Lung (tissue), 12 donors: ENCODE measurements around the gene RABL3. TPM values are rescaled to one million over a fixed set of nuclear protein-coding genes. Genes with fewer than 3 reads are reported as not detected.

ENCODE experiments used
- ATAC-seq: fragments of 200-7000 bp; cut with Tn5 transposase; one replicate; pipeline ENCODE4 v1.9.1; 2020; ENCODE audit warnings: moderate number of reproducible peaks; ENCODE audit not compliant: insufficient read depth, low FRiP score
- DNase-seq, 3 donors: peaks; one replicate each; pipeline ENCODE4 v3.0.0-alpha.2; 2013 to 2017
- H3K27ac ChIP-seq, 2 donors: one replicate each; pipeline ENCODE4 v1.5.1; 2013; ENCODE audit warnings: mild to moderate bottlenecking in 2 of 2, moderate library complexity in 2 of 2, control low read depth in 1 of 2, inconsistent platforms in 1 of 2, low read depth in 1 of 2, low read length in 1 of 2
- H3K27me3 ChIP-seq, 3 donors: one replicate each; pipeline ENCODE4 v1.5.1; 2013; ENCODE audit warnings: low read length in 2 of 3; ENCODE audit not compliant: control insufficient read depth in 3 of 3, insufficient read depth in 3 of 3
- H3K36me3 ChIP-seq, 4 donors: one replicate each; pipeline ENCODE4 v1.5.1; 2013; ENCODE audit warnings: low read length in 4 of 4, mild to moderate bottlenecking in 1 of 4, moderate library complexity in 1 of 4; ENCODE audit not compliant: control insufficient read depth in 4 of 4, insufficient read depth in 4 of 4
- H3K4me1 ChIP-seq, 5 donors: one replicate each; pipeline ENCODE4 v1.5.1; 2013; ENCODE audit warnings: low read length in 5 of 5, mild to moderate bottlenecking in 2 of 5, moderate library complexity in 1 of 5; ENCODE audit not compliant: control insufficient read depth in 5 of 5, insufficient read depth in 5 of 5
- H3K4me3 ChIP-seq: one replicate; pipeline ENCODE4 v1.5.1; 2013; ENCODE audit warnings: mild to moderate bottlenecking, control low read depth, moderate library complexity
- H3K9ac ChIP-seq, 2 donors: one replicate each; pipeline ENCODE4 v1.5.1; 2013; ENCODE audit warnings: low read length in 2 of 2, control low read depth in 1 of 2; ENCODE audit not compliant: insufficient read depth in 1 of 2
- H3K9me3 ChIP-seq, 4 donors: one replicate each; pipeline ENCODE4 v1.5.1; 2013; ENCODE audit warnings: low read length in 3 of 4, mild to moderate bottlenecking in 1 of 4, moderate library complexity in 1 of 4; ENCODE audit not compliant: control insufficient read depth in 4 of 4, insufficient read depth in 3 of 4
- CTCF ChIP-seq: IDR thresholded peaks from 2 replicates; pipeline ENCODE4 v1.5.1; 2012; ENCODE audit warnings: mild to moderate bottlenecking; ENCODE audit errors: control extremely low read depth, extremely low read depth
- whole genome bisulfite sequencing, 2 donors: extraction: QIAGEN DNeasy Blood & Tissue Kit; methylation state at CpG; one replicate each; pipeline ENCODE4 v1.1.7; 2013; 5-methylcytosine and 5-hydroxymethylcytosine counted together
- polyA plus RNA-seq, 2 donors: library from polyadenylated mRNA; stranded (reverse); fragments of 200-250 nt; gene quantifications; one replicate each; pipeline ENCODE4 v1.2.1, GENCODE V29; 2013
- total RNA-seq, 2 donors: library from RNA; depleted of rRNA in 1 of 2; stranded (reverse); fragments of >200 nt in 1 of 2; gene quantifications; one replicate each; pipeline ENCODE4 v1.2.1, GENCODE V29; 2014 to 2021
- donor health status: control.
- donor health status: control.
- donor health status: Bipolar disorder and iron deficiency.
- donor health status: healthy.
- donor health status: DM: yes; HTN: yes; CAD: no.

RABL3 gene
- total and polyA plus RNA-seq, 4 donors: 4.3 to 17.1 (median 14.0) TPM

- no peak for TF ChIP-seq CTCF
- peaks cover 0 to 11% (median 7%) of the 10 kb centered on the region in 5 donors for H3K4me1 ChIP-seq
- DNase-seq: no peak
- peaks cover 0 to 4% (median 1%) of the 10 kb centered on the region in 4 donors for H3K36me3 ChIP-seq
- no peak overlapping the region for H3K27ac ChIP-seq
- no peaks in the 10 kb centered on the region for H3K9me3 ChIP-seq
- H3K27me3 ChIP-seq: no peaks in the 10 kb centered on the region
- 63 to 71% methylated on average over 6 of the region's 6 CpGs for WGBS, 2 donors
- peak overlapping the region; percentile 90 for H3K4me3 ChIP-seq
- H3K9ac ChIP-seq: peak overlapping the region; percentile 91 to 97
- no peak for ATAC-seq
Observed at GRCh38 chr3:120743556-120744195, 1.4 kb upstream of the RABL3 start.

- 1% methylated on average over 26 of the region's 26 CpGs for WGBS, 2 donors
- peaks cover 0 to 3% (median 0%) of the 10 kb centered on the region in 4 donors for H3K9me3 ChIP-seq
- H3K36me3 ChIP-seq: peaks cover 0 to 4% (median 1%) of the 10 kb centered on the region in 4 donors
- H3K9ac ChIP-seq: peak overlapping the region; percentile 91 to 97
- no peak for TF ChIP-seq CTCF
- peak overlapping the region; percentile 93 to 94 for H3K27ac ChIP-seq
- no peaks in the 10 kb centered on the region for H3K27me3 ChIP-seq
- ATAC-seq: peak; percentile 27
- DNase-seq: no peak
- H3K4me1 ChIP-seq: peaks cover 0 to 11% (median 7%) of the 10 kb centered on the region in 5 donors
- peak overlapping the region; percentile 90 for H3K4me3 ChIP-seq
Observed at GRCh38 chr3:120742849-120743365, 591 bp upstream of the RABL3 start.

GRCh38 chr3:120741837-120742197, 499 bp downstream of the RABL3 start:
- H3K9ac ChIP-seq: peak overlapping the region; percentile 88 to 93
- DNase-seq (no peak), ATAC-seq (peak; percentile 3)
- H3K27me3 ChIP-seq: no peaks in the 10 kb centered on the region
- peaks cover 0 to 3% (median 0%) of the 10 kb centered on the region in 4 donors for H3K9me3 ChIP-seq
- peaks cover 0 to 4% (median 1%) of the 10 kb centered on the region in 4 donors for H3K36me3 ChIP-seq
- WGBS, 2 donors: 10 to 11% methylated on average over 10 of the region's 10 CpGs
- peak overlapping the region; percentile 92 to 99 for H3K27ac ChIP-seq
- peak overlapping the region; percentile 40 for H3K4me3 ChIP-seq
- TF ChIP-seq CTCF: no peak
- H3K4me1 ChIP-seq: peaks cover 0 to 11% (median 7%) of the 10 kb centered on the region in 5 donors
